NCI-H526 (cell line): ENCODE measurements around the gene MRNIP.
"Not testable (repeated sequence)": the region's sequence is repeated elsewhere in the genome, so short reads cannot be mapped to it uniquely, and the experiment has no call there.

Source experiments
- DNase-seq, 2 experiments: peaks; one replicate each; lab custom pipeline; 2025; lab: John Stamatoyannopoulos, UW

The MRNIP gene

GRCh38 chr5:179839328-179840256 is 19.0 kb downstream of the MRNIP start:
- DNase-seq, result no peak

DNA sequence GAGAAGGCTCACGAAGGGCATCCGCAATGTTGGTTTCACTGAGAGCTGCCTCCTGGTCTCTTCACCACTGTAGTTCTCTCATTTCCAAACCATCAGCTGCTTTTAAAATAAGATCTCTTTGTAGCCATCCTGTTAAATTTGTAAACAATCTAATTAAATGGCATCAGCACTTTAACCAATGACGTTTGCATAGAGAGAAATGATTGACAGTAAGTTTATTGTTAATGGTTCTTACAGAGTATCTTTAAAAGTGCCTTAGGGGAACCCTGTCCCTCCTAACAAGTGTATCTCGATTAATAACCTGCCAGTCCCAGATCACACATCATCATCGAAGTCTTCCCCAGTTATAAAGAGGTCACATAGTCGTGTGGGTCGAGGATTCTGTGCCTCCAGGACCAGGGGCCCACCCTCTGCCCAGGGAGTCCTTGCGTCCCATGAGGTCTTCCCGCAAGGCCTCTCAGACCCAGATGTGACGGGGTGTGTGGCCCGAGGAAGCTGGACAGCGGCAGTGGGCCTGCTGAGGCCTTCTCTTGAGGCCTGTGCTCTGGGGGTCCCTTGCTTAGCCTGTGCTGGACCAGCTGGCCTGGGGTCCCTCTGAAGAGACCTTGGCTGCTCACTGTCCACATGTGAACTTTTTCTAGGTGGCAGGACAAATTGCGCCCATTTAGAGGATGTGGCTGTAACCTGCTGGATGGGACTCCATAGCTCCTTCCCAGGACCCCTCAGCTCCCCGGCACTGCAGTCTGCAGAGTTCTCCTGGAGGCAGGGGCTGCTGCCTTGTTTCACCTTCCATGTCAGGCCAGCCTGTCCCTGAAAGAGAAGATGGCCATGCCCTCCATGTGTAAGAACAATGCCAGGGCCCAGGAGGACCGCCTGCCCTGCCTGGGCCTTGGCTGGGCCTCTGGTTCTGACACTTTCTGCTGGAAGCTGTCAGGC is 21.3 kb downstream of the MRNIP start:
- no peak for DNase-seq

DNA sequence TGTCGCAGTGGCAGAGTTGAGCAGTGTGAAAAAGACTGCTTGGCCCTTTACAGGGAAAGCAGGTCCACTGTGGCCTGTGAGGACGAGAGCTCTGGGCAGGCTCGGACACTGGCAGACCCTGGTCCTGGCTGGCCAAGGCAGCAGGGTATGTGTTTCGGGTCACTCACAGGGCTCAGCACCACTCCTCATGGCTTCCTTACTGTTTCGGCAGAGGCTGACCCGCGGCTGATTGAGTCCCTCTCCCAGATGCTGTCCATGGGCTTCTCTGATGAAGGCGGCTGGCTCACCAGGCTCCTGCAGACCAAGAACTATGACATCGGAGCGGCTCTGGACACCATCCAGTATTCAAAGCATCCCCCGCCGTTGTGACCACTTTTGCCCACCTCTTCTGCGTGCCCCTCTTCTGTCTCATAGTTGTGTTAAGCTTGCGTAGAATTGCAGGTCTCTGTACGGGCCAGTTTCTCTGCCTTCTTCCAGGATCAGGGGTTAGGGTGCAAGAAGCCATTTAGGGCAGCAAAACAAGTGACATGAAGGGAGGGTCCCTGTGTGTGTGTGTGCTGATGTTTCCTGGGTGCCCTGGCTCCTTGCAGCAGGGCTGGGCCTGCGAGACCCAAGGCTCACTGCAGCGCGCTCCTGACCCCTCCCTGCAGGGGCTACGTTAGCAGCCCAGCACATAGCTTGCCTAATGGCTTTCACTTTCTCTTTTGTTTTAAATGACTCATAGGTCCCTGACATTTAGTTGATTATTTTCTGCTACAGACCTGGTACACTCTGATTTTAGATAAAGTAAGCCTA is 22.2 kb downstream of the MRNIP start:
- DNase-seq, result no peak

GRCh38 chr5:179834871-179835270 is 23.7 kb downstream of the MRNIP start:
- not testable (repeated sequence) for DNase-seq

- no peak for DNase-seq
These were observed 24.5 kb downstream of the MRNIP start for GRCh38 chr5:179834120-179834519.

GRCh38 chr5:179833709-179834070 is 24.9 kb downstream of the MRNIP start:
- DNase-seq, result no peak

DNA sequence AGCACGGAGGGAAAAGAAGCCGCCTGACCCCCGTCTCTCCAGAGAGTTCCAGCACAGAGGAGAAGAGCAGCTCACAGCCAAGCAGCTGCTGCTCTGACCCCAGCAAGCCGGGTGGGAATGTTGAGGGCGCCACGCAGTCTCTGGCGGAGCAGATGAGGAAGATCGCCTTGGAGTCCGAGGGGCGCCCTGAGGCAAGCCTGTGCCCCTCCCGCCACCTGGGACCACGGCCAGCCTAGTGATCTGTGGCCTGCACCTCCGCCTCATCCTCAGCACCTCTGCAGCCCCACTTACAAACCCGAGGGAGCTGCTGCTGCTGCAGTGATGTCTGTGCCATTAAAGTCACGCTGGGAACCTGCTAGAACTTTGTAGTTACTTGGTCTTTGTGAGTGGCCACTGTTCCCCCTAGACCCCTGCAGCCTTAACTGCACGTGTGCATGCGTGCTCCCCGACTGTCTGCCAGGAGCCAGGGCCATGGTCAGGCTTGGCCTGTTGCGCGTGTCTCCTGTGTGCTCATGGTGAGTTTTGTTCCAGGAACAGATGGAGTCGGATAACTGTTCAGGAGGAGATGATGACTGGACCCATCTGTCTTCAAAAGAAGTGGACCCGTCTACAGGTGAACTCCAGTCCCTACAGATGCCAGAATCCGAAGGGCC is 25.4 kb downstream of the MRNIP start:
- no peak for DNase-seq

- no peak for DNase-seq
These were observed 26.4 kb downstream of the MRNIP start for GRCh38 chr5:179832039-179832745.

DNA sequence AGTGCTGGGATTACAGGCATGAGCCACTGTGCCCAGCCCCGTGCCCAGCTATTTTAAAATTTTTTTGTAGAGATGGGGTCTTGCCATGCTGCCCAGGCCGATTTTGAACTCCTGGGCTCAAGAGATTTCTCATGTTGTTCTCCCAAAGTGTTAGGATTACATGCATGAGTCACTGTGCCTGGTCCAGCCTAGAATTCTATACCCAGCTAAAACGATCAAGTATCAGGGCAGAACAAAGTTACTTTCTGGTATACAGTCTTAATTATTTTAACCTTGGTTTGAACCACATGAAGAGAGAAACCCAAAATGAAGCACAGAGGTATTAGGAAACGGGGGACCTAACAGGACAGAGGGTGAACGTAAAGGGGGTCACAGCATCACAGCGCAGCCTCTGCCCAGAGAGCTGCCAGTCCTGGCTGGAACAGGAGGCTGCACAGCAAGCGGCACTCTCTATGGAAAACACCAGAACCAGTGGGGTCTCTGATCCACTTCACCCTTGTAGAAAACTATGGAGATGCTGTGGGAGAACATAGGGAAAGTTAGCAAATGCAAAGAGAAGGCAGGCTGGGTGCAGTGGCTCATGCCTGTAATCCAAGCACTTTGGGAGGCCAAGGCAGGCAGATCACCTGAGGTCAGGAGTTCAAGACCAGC is 27.7 kb downstream of the MRNIP start:
- no peak for DNase-seq

- DNase-seq, result no peak
These were observed 28.7 kb downstream of the MRNIP start for GRCh38 chr5:179829732-179830435.

DNA sequence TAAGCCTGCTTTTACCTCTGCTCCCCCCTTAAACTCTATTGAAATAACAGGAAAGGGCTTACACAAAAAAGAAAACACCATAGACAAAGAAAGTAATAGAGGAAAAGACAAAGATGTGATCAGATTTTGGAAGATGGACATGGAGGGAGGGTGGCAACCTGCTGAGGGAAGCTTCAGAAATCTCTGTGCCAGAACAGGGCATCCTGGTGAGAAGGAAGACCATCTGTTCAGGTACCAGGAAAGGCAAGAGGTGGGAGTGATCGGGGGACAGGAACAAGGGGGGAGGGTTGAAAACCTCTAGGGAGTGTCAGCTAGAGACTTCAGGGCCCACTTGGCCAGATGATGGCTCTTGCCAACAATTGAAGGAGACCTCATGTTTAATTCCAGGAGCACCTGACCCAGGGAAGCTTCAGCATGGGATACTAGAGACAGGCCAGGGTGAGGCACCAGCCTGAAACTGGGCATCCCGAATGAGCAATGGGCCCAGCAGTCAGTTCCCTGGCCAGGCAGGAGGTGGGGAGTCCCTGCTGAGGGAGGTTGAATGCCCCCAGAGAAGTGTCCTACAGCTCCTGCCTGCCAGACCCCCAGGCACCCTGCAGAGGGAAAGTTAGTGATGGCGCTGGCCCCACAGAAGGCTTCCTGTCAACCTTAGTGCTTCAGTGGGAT is 29.7 kb downstream of the MRNIP start:
- DNase-seq, result no peak

GRCh38 chr5:179827680-179828079 is 30.9 kb downstream of the MRNIP start:
- no peak for DNase-seq

- DNase-seq, result no peak
These were observed 32.9 kb downstream of the MRNIP start for GRCh38 chr5:179825655-179826182.

DNA sequence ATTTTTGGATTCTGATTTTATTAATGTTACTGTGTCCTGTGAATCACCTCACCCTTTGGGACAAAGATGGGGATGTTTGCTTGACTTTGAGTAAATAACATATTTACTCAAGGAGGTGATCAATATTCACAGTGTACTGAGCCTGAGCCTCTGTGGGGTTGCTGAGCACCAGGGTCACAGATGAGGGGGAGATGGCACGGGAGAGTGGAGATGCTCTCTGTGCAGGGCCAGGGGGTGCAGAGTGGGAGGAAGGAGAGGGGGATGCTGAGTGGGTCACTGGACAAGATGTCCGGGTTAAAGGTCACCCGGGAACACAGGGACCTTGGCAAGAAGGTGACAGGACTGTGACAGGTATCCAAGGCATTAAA is 33.9 kb downstream of the MRNIP start:
- DNase-seq, result no peak

GRCh38 chr5:179823937-179824744 is 34.5 kb downstream of the MRNIP start:
- DNase-seq, result no peak

DNA sequence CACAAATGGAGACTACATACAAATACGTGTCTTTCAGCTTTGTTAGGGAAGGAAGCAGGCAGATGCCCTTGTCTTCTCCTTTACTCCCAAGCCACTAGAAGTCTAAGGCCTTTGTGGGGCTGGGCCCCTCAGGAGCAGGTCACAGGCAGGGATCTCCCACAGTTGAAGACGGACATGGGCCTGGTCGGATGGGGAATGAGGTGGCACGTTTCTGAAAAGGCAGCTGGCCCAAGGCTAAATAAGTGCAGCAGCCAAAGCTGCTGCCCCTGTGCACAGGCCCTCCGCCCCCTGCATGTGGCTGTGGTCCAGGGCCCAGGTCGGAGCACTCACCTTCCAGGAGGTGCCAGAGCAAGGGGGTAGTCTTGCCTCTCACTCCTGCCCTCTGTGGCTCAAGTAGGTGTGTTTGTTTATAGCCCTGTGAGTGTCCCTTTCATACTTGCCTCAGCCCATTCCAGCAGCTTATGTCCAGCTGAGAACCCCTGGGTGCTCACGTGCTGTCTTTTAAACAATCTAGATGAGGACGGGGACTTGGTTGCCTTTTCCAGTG is 36.1 kb downstream of the MRNIP start:
- no peak for DNase-seq

DNA sequence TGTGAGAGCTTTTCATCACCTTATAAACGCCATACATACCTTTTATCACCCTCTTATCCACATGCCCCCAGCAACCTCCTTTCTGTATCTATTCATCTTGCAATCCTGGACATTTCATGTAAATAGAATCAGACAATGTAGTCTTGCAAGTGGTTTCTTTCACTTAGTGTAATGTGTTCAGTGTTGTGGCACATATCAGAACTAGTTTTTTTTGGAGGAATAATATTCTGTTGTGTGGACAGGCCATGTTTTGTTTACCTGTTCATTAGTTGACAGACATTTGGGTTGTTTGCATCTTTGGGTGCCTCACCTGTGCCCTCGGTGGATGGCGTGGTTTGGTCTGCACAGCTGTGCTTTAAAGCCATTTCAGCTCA is 36.6 kb downstream of the MRNIP start:
- no peak for DNase-seq
